GM20431 (cell line): ENCODE data around the gene LAPTM5.

Source experiments
- in situ Hi-C: fragments of 300-500 bp; cut with MseI, MboI; formaldehyde crosslinking; loops from one replicate; pipeline ENCODE4 v1.15.0; 2020; ENCODE audit warnings: low sequenced_read_pairs; ENCODE audit not compliant: unreplicated experiment

The LAPTM5 gene

GRCh38 chr1:30746212-30747032 is 11.2 kb downstream of the LAPTM5 start:
- in situ Hi-C loops = no loop called here

- in situ Hi-C loops = no loop called here
These were observed 11.8 kb downstream of the LAPTM5 start for GRCh38 chr1:30745834-30746208.

GRCh38 chr1:30745156-30745833 is 12.3 kb downstream of the LAPTM5 start:
- in situ Hi-C loops = no loop called here

GRCh38 chr1:30744060-30744756 is 13.4 kb downstream of the LAPTM5 start:
- in situ Hi-C loops = no loop called here

- in situ Hi-C loops = no loop called here
These were observed 14.0 kb downstream of the LAPTM5 start for GRCh38 chr1:30743584-30744059.

- in situ Hi-C loops = no loop called here
These were observed 14.5 kb downstream of the LAPTM5 start for GRCh38 chr1:30742963-30743559.

- in situ Hi-C loops = no loop called here
These were observed 15.1 kb downstream of the LAPTM5 start for GRCh38 chr1:30742300-30742962.

GRCh38 chr1:30741239-30741894 is 16.2 kb downstream of the LAPTM5 start:
- in situ Hi-C loops = no loop called here

GRCh38 chr1:30740251-30741238 is 17.0 kb downstream of the LAPTM5 start:
- in situ Hi-C loops = no loop called here

GRCh38 chr1:30739601-30740000 is 18.0 kb downstream of the LAPTM5 start:
- in situ Hi-C loops = no loop called here

- in situ Hi-C loops = no loop called here
These were observed 18.6 kb downstream of the LAPTM5 start for GRCh38 chr1:30738715-30739559.

- in situ Hi-C loops = no loop called here
These were observed 19.4 kb downstream of the LAPTM5 start for GRCh38 chr1:30738040-30738714.

GRCh38 chr1:30737357-30738039 is 20.1 kb downstream of the LAPTM5 start:
- in situ Hi-C loops = no loop called here

GRCh38 chr1:30735668-30736498 is 21.7 kb downstream of the LAPTM5 start:
- in situ Hi-C loops = no loop called here

- in situ Hi-C loops = no loop called here
These were observed 22.4 kb downstream of the LAPTM5 start for GRCh38 chr1:30735124-30735523.
